Amniotic stem cell (primary cell): Measurements from ENCODE around the gene NCKAP5.
"Not testable (repeated sequence)": the region's sequence is repeated elsewhere in the genome, so short reads cannot be mapped to it uniquely, and the experiment has no call there.

ENCODE experiments used
- DNase-seq: peaks from one replicate; lab custom pipeline; 2025; lab: John Stamatoyannopoulos, UW

Gene NCKAP5

DNA sequence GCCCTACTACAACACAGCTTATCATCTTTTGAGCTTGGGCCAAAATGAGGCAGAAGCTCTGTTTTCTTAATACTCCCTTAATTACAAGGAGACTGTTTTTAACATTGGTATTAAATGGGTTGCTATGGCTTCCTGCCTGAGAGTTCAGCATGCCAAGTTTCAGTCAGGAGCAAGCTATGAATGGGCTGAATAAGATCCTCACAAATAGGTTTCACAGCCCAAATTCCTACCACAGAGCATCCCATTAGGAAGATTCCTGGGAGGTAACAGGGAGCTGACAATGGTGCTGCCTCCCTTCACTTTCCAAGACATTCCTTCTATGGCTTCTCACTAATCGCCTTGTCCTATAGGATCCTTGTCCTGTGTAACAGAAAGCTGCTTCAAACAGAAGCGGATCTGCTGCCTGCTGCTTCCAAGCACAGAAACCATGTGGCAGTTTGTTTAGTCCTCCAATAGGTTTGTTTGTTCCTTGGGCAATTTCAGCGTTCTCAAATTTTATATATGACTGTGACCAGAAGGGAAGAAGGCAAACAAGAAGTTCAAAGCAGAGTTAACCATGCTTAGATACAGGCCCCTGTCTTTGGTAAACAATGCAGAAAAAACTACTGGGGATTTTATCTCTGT, 70.9 kb downstream of the NCKAP5 start:
- no peak for DNase-seq

DNA sequence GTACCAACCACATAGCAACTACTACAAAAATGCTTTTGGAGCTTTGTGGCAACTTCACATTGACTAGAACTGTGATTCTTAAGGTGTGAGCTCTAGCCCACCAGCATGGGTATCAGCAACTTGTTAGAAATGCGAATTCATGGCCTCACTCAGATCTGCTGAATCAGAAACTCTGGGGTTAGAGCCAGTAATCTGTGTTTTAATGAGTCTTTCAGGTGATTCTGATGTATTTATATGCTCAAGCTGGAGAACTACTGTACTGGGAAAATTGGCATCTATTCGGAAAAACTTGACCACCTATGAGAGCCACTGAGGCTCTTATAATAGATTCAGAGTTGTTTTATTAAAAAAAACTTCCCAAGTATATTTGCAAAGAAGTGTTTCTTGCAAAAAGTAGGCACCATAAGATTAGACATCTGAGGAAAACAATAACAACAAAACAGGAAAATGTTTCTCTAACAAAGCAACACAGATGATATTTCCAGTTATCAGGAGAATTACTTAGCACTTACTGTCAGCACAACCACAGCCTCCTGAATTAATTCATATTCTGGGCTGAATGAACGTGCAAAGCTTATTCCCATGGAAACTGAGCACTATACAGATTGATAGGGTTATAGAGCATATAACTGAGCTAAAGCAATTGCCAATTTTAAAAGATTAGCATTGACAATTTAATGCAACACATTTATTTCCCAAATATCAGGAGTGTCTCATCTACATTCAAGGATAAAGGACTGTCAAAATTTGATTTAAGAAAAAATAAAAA, 71.6 kb downstream of the NCKAP5 start:
- DNase-seq = no peak

DNA sequence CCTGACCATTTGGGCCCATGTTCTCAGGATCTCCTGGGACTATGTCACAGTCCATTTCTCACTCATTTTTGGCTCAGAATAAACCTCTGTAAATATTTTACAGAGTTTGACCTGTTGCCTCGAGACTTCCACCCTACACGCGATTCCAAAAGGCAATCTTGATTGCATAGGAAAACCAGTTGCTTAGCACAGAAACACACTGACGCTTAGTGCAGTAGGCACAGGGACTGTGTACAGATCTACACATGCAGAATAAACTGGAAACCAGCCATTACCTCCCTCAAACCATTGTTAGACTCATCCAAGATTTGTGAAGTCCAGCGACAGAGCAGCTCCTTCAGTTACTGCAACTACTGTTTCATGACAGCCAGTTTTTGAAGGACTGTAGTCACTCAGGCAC, 73.0 kb downstream of the NCKAP5 start:
- DNase-seq = no peak

GRCh38 chr2:133492719-133493380, 75.4 kb downstream of the NCKAP5 start:
- DNase-seq = no peak

DNA sequence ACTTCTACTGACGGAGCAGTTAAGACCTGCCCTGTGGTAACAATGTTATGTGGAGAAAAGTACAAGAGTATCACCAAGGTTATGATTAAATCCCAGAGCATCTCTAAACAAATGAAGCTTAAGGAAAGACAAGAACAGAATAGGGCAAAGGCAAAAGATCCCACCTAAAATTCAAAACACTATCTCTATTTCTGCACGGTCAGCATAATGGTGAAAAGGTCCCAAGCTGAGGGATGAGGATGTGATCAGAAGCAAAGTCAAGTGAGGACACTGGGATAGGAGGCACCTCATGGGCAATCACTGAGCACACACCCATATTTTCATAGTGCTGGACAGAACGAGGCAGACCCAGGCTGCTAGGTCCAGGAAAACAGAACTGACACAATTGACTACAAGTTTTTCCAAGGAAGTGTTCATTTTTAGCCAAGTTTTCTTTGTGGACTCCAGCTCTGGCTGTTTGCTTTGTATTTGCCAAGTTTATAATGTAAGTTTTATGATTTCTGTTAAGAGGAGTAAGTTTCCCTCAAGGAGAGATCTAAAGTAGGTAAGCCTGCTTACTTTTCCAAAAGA, 77.8 kb downstream of the NCKAP5 start:
- no peak for DNase-seq

GRCh38 chr2:133489641-133490410, 78.4 kb downstream of the NCKAP5 start:
- no peak for DNase-seq

DNA sequence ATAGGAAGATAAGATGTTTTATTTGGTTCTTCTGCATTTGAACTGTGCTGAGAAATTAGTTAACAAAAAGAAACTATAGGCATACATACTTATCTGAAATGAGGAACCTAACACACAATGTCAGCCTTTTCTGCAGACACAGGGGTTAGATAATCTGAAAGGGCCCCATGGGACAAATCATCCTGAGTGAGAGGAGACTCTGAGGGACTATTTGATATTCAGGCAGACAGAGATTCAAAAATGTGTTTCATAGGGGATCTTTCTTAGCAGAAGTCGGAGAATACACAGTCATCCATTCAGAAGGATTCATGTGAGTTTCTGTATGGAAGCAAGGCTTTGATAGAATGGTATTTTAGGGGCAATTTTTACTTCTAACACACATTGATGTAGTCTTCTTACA, 79.1 kb downstream of the NCKAP5 start:
- no peak for DNase-seq

DNA sequence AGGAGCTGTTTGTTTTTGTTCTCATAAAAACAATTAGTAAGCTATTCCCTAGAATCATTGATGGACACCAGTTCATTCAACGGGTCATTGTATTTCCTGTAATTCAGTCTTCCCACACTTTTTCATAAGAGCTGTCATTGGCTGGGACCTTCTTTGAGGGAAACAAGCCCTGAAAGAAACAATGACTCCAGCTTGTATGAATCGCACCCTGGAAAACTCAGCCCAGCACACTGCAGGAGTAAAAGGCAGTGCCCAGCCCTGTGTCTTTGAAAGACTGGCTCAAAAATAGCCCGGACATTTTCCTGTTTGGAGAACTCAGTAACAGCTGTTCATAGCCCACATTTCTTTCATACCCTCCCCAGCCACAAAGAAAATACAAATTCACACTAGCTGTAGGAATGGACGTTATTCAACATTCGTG, 81.5 kb downstream of the NCKAP5 start:
- no peak for DNase-seq

DNA sequence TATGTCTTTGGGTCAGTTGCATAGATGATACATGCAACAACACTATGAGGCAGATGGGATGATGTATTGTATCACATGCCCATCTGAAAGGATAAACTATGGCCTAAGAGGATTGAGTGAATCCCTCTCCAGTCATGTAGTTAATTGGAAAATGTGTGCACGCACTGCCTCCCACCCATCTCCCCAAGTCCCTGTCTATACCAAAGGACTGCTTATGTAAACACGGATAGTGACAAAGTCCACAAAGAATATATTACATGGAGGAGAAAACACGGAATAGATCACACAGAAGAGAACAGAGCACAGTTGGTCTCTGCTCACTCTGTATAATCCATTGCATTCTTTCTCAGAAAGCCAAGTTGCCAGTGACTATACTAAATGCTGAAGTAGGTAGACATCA, 82.4 kb downstream of the NCKAP5 start:
- no peak for DNase-seq

GRCh38 chr2:133484784-133485183, 83.5 kb downstream of the NCKAP5 start:
- DNase-seq = no peak

DNA sequence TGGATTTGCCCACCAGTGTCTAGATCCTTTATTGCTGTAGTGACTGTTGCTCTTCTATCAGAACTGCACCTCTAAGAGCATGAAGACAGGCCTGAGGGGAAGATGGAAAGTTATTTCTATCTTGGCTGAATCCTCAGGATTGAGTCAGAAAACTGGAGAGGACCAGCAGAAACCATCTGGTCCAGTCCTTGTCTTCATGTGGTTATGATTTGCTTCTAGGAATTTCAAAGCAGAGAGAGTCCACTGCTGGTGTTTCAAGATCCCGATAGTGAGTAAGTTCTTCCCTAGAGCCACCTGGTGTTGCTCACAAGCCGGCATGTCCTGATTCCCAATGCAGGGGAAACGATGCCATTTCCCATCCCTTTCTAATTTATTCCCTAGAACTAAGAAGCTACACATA, 84.2 kb downstream of the NCKAP5 start:
- DNase-seq = no peak

- no peak for DNase-seq
Measured at GRCh38 chr2:133483181-133483580, 85.1 kb downstream of the NCKAP5 start.

GRCh38 chr2:133480707-133481429, 87.4 kb downstream of the NCKAP5 start:
- no peak for DNase-seq

- no peak for DNase-seq
Measured at GRCh38 chr2:133477616-133477990, 90.7 kb downstream of the NCKAP5 start.

DNA sequence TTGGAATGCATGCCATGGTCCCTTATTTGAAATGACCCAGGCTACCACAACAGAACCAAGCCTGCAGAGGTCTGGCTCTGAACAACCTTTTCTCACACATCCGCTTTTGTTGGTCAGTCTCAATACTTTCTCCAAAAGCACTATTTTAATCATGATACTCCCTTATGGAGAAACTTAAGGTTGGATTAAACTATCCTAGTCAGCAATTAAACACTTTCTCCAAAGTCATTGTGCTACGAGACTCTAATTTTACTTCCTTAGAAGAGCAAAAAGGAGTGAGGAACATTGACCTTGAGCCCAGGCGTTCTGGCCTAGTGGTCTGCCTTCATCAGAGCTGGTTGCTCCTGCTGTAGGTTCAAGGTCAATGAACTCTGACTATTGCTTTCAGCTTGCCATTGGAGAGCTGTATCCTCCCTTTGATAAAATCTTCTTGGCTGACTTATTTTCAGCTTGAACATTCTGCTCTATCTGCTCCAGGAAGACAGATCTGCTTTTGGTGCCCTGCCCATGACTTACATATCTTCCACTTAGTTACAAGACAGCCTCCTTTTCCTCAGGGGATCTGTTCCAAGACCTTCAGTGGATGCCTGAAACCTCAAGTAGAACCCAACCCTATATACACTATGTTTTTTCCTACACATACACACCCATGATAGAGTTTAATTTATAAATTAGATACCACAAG, 91.2 kb downstream of the NCKAP5 start:
- DNase-seq = no peak

DNA sequence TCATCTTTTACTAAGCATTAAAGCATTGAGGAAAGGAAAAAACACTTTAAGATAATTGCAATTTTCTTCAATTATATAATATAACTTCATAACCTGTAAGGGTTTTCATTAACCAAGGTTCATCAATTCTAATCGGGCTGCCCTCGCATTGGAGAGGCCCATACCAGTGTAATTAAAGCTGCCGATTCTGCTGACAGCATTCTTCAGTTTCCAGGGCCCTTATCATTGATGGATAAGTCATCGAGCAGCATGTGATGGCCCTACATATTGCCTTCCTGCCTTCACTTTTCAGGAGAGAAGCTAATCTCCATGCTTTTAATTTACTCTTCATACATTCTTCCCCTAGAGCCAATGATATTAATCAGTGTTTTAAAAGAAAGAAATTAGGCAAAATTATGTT, 92.0 kb downstream of the NCKAP5 start:
- no peak for DNase-seq

DNA sequence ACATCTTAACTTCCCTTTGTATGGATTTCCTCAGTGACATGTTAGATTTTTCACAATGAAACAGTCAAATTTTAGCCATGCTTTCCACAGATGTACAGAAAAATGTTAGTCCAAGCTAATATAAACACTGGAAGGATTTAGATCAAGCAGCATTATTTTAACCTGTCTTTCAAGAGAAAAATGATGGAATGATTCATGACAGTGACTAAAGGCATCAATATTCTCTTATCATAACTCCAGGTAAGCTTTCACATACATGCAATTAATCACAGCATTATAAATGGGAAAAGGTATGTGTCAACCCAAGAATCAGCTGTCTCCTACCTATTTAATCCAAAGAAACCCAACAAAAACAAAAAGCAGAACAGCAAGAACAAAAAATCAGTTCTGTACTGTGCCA, 92.7 kb downstream of the NCKAP5 start:
- no peak for DNase-seq

- not testable (repeated sequence) for DNase-seq
Measured at GRCh38 chr2:133470446-133470845, 97.8 kb downstream of the NCKAP5 start.

DNA sequence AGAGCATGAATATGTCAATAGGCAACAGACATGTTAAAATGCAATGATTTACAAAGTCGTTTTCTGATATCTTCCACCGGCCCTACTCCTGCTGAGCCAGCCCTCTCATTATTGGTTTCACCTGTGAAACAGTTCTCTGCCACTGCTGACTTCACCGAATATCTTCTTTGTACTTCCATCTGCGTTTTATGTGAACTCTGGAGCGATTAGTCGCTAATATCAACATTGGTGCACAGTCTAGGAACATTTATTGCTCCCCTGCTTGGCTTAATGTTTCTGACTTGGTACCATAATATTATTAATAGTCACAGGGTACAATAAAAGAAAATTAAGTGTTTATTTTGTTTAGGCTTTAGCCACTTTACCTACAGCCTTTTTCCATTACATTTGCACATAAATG, 105.5 kb downstream of the NCKAP5 start:
- no peak for DNase-seq

- no peak for DNase-seq
Measured at GRCh38 chr2:133461484-133461883, 106.8 kb downstream of the NCKAP5 start.

DNA sequence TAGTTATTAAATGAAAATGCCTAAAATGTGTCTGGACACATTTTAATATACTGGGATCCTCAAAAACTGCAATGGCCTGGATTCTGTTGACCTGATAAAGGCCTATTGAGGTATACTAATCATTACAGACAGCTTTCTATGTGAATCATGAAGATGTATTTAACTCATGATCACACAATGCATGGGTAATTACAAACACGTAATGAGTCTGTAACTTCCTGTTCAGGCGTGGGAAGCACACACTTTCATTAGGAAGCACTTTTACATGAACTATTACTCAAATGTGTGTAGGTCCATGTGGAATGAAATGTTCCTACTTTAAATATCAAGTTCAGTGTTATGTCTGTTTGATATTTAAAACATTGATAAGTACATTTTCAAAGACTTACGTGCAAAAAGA, 108.7 kb downstream of the NCKAP5 start:
- DNase-seq = no peak
